Measurements from ENCODE around the gene SOCS6. TPM values are rescaled to one million over a fixed set of nuclear protein-coding genes. Genes with fewer than 3 reads are reported as not detected.
"Not testable (repeated sequence)": the region's sequence is repeated elsewhere in the genome, so short reads cannot be mapped to it uniquely, and the experiment has no call there.

The SOCS6 gene
- total RNA-seq, 2 experiments from 2014 or later = 1.7 to 2.1 TPM

DNA sequence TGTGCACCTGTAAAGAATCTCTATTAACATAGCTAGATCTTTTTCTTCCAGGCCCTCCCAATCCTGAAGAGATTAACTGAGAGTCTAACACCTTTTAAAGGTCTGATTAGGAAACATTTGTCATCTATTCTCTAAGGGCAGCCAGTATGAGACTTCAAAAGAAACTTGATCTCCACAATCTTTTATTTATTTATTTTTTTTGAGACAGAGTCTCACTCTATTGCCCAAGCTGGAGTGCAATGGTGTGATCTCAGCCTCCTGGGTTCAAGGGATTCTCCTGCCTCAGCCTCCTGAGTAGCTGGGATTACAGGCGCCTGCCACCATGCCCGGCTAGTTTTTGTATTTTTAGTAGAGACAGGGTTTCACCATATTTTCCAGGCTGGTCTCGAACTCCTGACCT is 78.5 kb downstream of the SOCS6 start:
- H3K27ac Mint-ChIP-seq; POLR2A ChIA-PET; intact Hi-C loops (cut with DNase I, micrococcal nuclease); H3K9me3 Mint-ChIP-seq (ENCODE audit: low read depth); ATAC-seq; DNase-seq; H3K36me3 Mint-ChIP-seq (ENCODE audit: low read depth); CTCF ChIA-PET; H3K4me1 Mint-ChIP-seq; H3K4me3 Mint-ChIP-seq: not testable (repeated sequence)
- H3K27me3 Mint-ChIP-seq = peaks cover 21% of the 10 kb centered on the region

DNA sequence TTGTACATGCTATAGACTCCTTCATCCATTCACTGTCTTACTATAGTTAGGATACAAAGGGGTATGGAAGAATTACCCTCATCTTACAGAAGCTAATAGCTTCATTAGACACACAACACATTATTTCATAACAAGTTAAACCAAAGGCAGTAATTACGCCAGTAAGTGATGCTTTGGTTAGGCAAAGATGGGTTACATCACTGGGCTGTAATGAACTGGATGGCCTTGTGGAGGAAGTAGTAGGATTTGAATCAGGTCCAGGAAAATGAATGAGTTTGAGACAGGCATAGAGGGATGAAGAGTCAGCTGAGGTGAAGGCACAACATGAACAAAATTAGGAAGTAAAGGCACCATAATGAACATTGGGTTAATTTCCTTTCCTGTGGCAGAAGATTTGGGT is 80.1 kb downstream of the SOCS6 start:
- Mint-ChIP-seq H3K27me3 (peaks cover 25% of the 10 kb centered on the region), H3K4me3 (no peak overlapping the region), H3K27ac (no peak overlapping the region), H3K36me3 (ENCODE audit: low read depth) (no peaks in the 10 kb centered on the region), H3K9me3 (ENCODE audit: low read depth) (no peaks in the 10 kb centered on the region), H3K4me1 (no peaks in the 10 kb centered on the region)
- POLR2A ChIA-PET = no interaction called here
- intact Hi-C loops (cut with DNase I, micrococcal nuclease) = no loop called here
- no peak for ATAC-seq
- CTCF ChIA-PET = interaction anchor here (1.2 kb wide), 1 partner anchor 12 kb away, joined by 3 read pairs; no protein-coding TSS in a partner anchor
- no peak for DNase-seq

GRCh38 chr18:70370762-70371733 is 82.2 kb downstream of the SOCS6 start:
- DNase-seq (no peak), ATAC-seq (no peak)
- CTCF ChIA-PET = interaction anchor here (1.6 kb wide), 1 partner anchor 10 kb away, joined by 5 read pairs; no protein-coding TSS in a partner anchor
- Mint-ChIP-seq H3K27me3 (peaks cover 21% of the 10 kb centered on the region), H3K4me3 (no peak overlapping the region), H3K4me1 (no peaks in the 10 kb centered on the region), H3K36me3 (ENCODE audit: low read depth) (no peaks in the 10 kb centered on the region), H3K27ac (no peak overlapping the region), H3K9me3 (ENCODE audit: low read depth) (no peaks in the 10 kb centered on the region)
- intact Hi-C loops (cut with DNase I, micrococcal nuclease) = no loop called here
- POLR2A ChIA-PET = no interaction called here

DNA sequence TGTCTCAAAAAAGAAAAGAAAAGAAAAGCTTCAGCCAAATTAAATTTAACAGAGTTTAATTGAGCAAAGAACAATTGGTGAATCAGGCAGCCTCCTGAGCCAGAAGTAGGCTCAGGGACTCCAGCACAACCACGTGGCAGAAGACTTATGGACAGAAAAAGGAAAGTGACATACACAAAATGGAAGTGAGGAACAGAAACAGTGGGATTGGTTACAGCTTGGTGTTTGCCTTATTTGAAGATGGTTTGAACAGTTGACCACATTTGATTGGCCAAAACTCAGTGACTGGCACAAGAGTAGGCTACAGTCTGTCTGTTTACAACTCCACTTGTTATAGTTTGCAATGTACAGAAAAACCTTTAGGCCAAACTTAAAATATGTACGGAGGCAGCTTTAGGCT is 83.1 kb downstream of the SOCS6 start:
- no peak for DNase-seq
- Mint-ChIP-seq H3K4me1 (no peaks in the 10 kb centered on the region), H3K27me3 (peaks cover 16% of the 10 kb centered on the region), H3K9me3 (ENCODE audit: low read depth) (no peaks in the 10 kb centered on the region), H3K4me3 (no peak overlapping the region), H3K36me3 (ENCODE audit: low read depth) (no peaks in the 10 kb centered on the region), H3K27ac (no peak overlapping the region)
- ChIA-PET POLR2A (no interaction called here), CTCF (interaction anchor here (1.6 kb wide), 1 partner anchor 9 kb away, joined by 5 read pairs; no protein-coding TSS in a partner anchor)
- intact Hi-C loops (cut with DNase I, micrococcal nuclease) = no loop called here
- ATAC-seq = no peak

DNA sequence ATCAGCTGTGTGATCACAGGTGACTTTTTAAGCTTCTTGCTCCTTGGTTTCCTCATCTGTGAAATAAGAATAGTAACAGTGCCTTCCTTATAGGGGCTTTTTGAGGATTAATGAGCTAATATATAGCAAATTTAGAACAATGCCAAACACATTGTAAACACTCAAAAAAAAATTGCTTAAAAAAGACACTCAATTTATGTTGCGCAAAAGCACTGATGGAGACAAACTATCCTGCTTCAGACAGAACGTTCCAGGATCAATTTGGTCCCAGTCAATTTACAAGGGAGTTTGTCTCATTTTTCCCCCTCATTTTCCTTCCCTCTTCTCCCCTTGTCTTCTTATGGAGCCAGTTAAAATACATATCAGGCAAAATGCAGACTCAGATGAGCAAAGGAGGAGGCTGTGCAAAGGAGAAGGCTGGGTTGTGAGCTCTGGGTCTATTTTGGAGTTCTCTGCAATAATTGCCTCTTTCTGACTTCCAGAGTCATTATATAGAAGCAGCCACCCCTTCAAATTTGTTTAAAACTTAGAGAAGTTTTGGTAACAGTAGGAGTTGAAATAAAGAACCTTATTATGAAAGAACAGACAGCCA is 83.7 kb downstream of the SOCS6 start:
- ChIA-PET POLR2A (no interaction called here), CTCF (interaction anchor here (0.7 to 1.6 kb wide), 2 partner anchors 8 to 258 kb away, joined by 3 to 5 read pairs; no protein-coding TSS in a partner anchor)
- H3K9me3 Mint-ChIP-seq (ENCODE audit: low read depth) = no peaks in the 10 kb centered on the region
- intact Hi-C loops (cut with DNase I, micrococcal nuclease) = no loop called here
- H3K4me1 Mint-ChIP-seq = no peaks in the 10 kb centered on the region
- ATAC-seq (no peak), DNase-seq (no peak)
- H3K4me3 Mint-ChIP-seq = no peak overlapping the region
- no peak overlapping the region for H3K27ac Mint-ChIP-seq
- H3K27me3 Mint-ChIP-seq = peaks cover 14% of the 10 kb centered on the region
- no peaks in the 10 kb centered on the region for H3K36me3 Mint-ChIP-seq (ENCODE audit: low read depth)

GRCh38 chr18:70373042-70373519 is 84.2 kb downstream of the SOCS6 start:
- H3K9me3 Mint-ChIP-seq (ENCODE audit: low read depth) = no peaks in the 10 kb centered on the region

GRCh38 chr18:70374154-70374553 is 85.3 kb downstream of the SOCS6 start:
- Mint-ChIP-seq H3K9me3 (ENCODE audit: low read depth) (no peaks in the 10 kb centered on the region), H3K27ac (no peak overlapping the region), H3K4me1 (no peaks in the 10 kb centered on the region), H3K27me3 (peaks cover 12% of the 10 kb centered on the region), H3K4me3 (no peak overlapping the region), H3K36me3 (ENCODE audit: low read depth) (no peaks in the 10 kb centered on the region)
- intact Hi-C loops (cut with DNase I, micrococcal nuclease) = no loop called here
- POLR2A ChIA-PET = no interaction called here
- CTCF ChIA-PET = no interaction called here
- DNase-seq (no peak), ATAC-seq (no peak)

More at GRCh38 chr18:70373042-70373519, 84.2 kb downstream of the SOCS6 start:
- ChIA-PET POLR2A (interaction anchor here (0.6 kb wide), 1 partner anchor 10 kb away, joined by 3 read pairs; no protein-coding TSS in a partner anchor), CTCF (no interaction called here)
- no peaks in the 10 kb centered on the region for H3K4me1 Mint-ChIP-seq
- no peaks in the 10 kb centered on the region for H3K36me3 Mint-ChIP-seq (ENCODE audit: low read depth)
- ATAC-seq (no peak), DNase-seq (no peak)
- intact Hi-C loops (cut with DNase I, micrococcal nuclease) = no loop called here
- H3K27ac Mint-ChIP-seq = no peak overlapping the region
- H3K27me3 Mint-ChIP-seq = peaks cover 14% of the 10 kb centered on the region
- no peak overlapping the region for H3K4me3 Mint-ChIP-seq

DNA sequence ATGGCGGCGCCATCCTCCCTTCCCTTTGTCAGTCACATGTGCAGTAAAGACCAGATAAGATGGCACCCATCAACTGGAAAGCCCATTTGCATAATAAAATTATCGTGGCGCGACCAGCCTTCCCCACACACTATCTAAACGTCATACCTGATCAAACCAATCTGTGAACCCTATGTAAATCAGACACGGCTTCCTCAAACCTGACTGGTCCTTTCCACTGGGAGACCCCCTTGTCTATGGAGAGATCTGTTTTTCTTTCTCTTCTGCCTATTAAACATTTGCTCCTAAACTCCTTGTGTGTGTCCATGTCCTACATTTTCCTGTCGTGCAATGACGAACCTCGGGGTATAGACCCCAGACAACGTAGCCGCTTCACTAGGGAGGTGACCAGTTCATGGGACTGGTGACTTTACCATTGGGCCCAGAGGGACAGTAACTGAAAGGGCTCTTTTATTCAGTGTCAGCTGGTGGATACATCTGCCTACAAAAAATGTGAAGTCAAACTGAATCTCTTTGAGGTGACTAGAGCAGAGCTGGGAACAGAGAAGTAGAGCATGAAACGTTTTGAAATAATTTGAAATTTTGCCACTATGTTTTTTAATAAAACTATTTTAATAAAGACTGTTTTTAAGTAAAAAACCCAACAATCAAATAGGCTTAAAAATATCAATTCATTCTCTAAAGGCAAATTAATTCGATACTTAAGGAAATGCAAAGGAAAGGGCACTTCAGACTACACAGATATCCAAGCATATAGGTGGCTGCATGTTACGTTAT is 87.5 kb downstream of the SOCS6 start:
- no peak overlapping the region for H3K27ac Mint-ChIP-seq
- DNase-seq = no peak
- POLR2A ChIA-PET = no interaction called here
- H3K4me3 Mint-ChIP-seq = no peak overlapping the region
- H3K9me3 Mint-ChIP-seq (ENCODE audit: low read depth) = no peaks in the 10 kb centered on the region
- H3K4me1 Mint-ChIP-seq = no peaks in the 10 kb centered on the region
- no peaks in the 10 kb centered on the region for H3K36me3 Mint-ChIP-seq (ENCODE audit: low read depth)
- intact Hi-C loops (cut with DNase I, micrococcal nuclease) = no loop called here
- ATAC-seq = no peak
- CTCF ChIA-PET = no interaction called here
- peaks cover 7% of the 10 kb centered on the region for H3K27me3 Mint-ChIP-seq

DNA sequence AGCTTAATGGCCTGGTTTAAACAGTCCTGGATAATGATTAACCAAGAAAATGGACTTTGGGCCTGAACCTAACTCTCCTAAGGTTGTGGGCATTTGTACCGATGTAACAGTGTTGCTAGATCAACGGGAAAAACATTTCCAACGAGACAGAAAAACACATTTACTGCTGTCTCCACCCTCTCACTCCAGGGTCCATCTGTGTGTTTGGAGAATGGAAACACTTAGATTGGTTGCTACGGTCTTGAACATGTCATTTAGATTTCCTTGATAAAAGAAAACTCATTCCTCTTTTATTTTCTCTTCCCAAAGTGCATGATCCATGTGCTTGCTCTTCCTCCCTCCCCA is 88.0 kb downstream of the SOCS6 start:
- Mint-ChIP-seq H3K4me1 (no peaks in the 10 kb centered on the region), H3K27ac (no peak overlapping the region), H3K36me3 (ENCODE audit: low read depth) (no peaks in the 10 kb centered on the region), H3K9me3 (ENCODE audit: low read depth) (no peaks in the 10 kb centered on the region), H3K4me3 (no peak overlapping the region), H3K27me3 (peaks cover 6% of the 10 kb centered on the region)
- DNase-seq (no peak), ATAC-seq (no peak)
- intact Hi-C loops (cut with DNase I, micrococcal nuclease) = no loop called here
- ChIA-PET CTCF (no interaction called here), POLR2A (no interaction called here)

- H3K27ac Mint-ChIP-seq = no peak overlapping the region
- DNase-seq = no peak
- intact Hi-C loops (cut with DNase I, micrococcal nuclease) = no loop called here
- CTCF ChIA-PET = no interaction called here
- POLR2A ChIA-PET = no interaction called here
- H3K27me3 Mint-ChIP-seq = peaks cover 6% of the 10 kb centered on the region
- no peak for ATAC-seq
- H3K36me3 Mint-ChIP-seq (ENCODE audit: low read depth) = no peaks in the 10 kb centered on the region
- no peaks in the 10 kb centered on the region for H3K9me3 Mint-ChIP-seq (ENCODE audit: low read depth)
- H3K4me3 Mint-ChIP-seq = no peak overlapping the region
- H3K4me1 Mint-ChIP-seq = no peaks in the 10 kb centered on the region
Measured at GRCh38 chr18:70377317-70377799, 88.5 kb downstream of the SOCS6 start.

GRCh38 chr18:70377857-70378701 is 89.2 kb downstream of the SOCS6 start:
- ChIA-PET CTCF (interaction anchor here (0.6 kb wide), 1 partner anchor 1187 kb away, joined by 3 read pairs; no protein-coding TSS in a partner anchor), POLR2A (no interaction called here)
- H3K27me3 Mint-ChIP-seq = peaks cover 3% of the 10 kb centered on the region
- H3K4me3 Mint-ChIP-seq = no peak overlapping the region
- no peaks in the 10 kb centered on the region for H3K36me3 Mint-ChIP-seq (ENCODE audit: low read depth)
- intact Hi-C loops (cut with DNase I, micrococcal nuclease) = no loop called here
- no peak overlapping the region for H3K27ac Mint-ChIP-seq
- ATAC-seq (no peak), DNase-seq (no peak)
- no peaks in the 10 kb centered on the region for H3K9me3 Mint-ChIP-seq (ENCODE audit: low read depth)
- no peaks in the 10 kb centered on the region for H3K4me1 Mint-ChIP-seq

Data from activated CD4-positive, alpha-beta T cell treated with anti-CD3 and anti-CD28 coated beads for 36 hours (primary cell).